Liver (tissue), 3 donors: ENCODE results near the gene TNS3.

Experiments used
- ATF3 ChIP-seq: IDR thresholded peaks from 2 replicates; pipeline ENCODE4 v1.6.1; 2016; ENCODE audit warnings: antibody characterized with exemption
- CTCF ChIP-seq: fragments of 150-350 bp; IDR thresholded peaks from 2 replicates; pipeline ENCODE4 v1.5.1; 2017; ENCODE audit warnings: improper control_type of control experiment, low read depth, low read length; ENCODE audit not compliant: missing input control
- FOXA2 ChIP-seq: IDR thresholded peaks from 2 replicates; pipeline ENCODE4 v1.6.1; 2016; ENCODE audit warnings: antibody characterized with exemption
- GABPA ChIP-seq, 2 donors: IDR thresholded peaks in 1 of 2; conservative IDR thresholded peaks in 1 of 2; 2 replicates each; pipeline ENCODE4 v1.6.1; 2016; ENCODE audit warnings: antibody characterized with exemption in 2 of 2, mild to moderate bottlenecking in 1 of 2, moderate library complexity in 1 of 2
- JUND ChIP-seq, 2 donors: IDR thresholded peaks; 2 replicates each; pipeline ENCODE4 v1.6.1; 2016; ENCODE audit warnings: antibody characterized with exemption in 2 of 2
- MAX ChIP-seq: IDR thresholded peaks from 2 replicates; pipeline ENCODE4 v1.6.1; 2016; ENCODE audit warnings: antibody characterized with exemption
- RAD21 ChIP-seq, 2 donors: IDR thresholded peaks; 2 replicates each; pipeline ENCODE4 v1.6.1; 2016; ENCODE audit warnings: antibody characterized with exemption in 2 of 2, mild to moderate bottlenecking in 2 of 2
- REST ChIP-seq: IDR thresholded peaks from 2 replicates; pipeline ENCODE4 v1.6.1; 2016; ENCODE audit warnings: antibody characterized with exemption, mild to moderate bottlenecking
- SP1 ChIP-seq: IDR thresholded peaks from 2 replicates; pipeline ENCODE4 v1.6.1; 2018; ENCODE audit warnings: antibody characterized with exemption, mild to moderate bottlenecking
- TAF1 ChIP-seq: conservative IDR thresholded peaks from 2 replicates; pipeline ENCODE4 v1.6.1; 2016; ENCODE audit warnings: antibody characterized with exemption, mild to moderate bottlenecking
- YY1 ChIP-seq: IDR thresholded peaks from 2 replicates; pipeline ENCODE4 v1.6.1; 2016; ENCODE audit warnings: antibody characterized with exemption, mild to moderate bottlenecking
- ZBTB33 ChIP-seq: IDR thresholded peaks from 2 replicates; pipeline ENCODE4 v1.6.1; 2016; ENCODE audit warnings: antibody characterized with exemption
- donor health status: healthy.
- donor health status: healthy.

- TF ChIP-seq ATF3, result no peak
- TF ChIP-seq ZBTB33, result no peak
- no peak for TF ChIP-seq JUND (IDR thresholded peaks at IDR 0.05)
- TF ChIP-seq CTCF, result no peak
- no peak for TF ChIP-seq TAF1
- TF ChIP-seq MAX, result no peak
- TF ChIP-seq RAD21 (IDR thresholded peaks at IDR 0.05), result no peak
- TF ChIP-seq YY1, result no peak
- no peak for TF ChIP-seq FOXA2
- no peak for TF ChIP-seq GABPA (IDR thresholded peaks at IDR 0.05 in 1 of 2, conservative IDR thresholded peaks at IDR 0.05 in 1 of 2)
- no peak for TF ChIP-seq SP1
- TF ChIP-seq REST, result no peak
Observed at GRCh38 chr7:47621347-47621746, 39.4 kb upstream of the TNS3 start.
